Neural cell (in vitro differentiated cells): Measurements from ENCODE around the gene AUNIP.

ENCODE experiments used
- EP300 ChIP-seq: fragments of 450-650 bp; conservative IDR thresholded peaks from 2 replicates; pipeline ENCODE4 v1.6.1; 2014; ENCODE audit warnings: antibody characterized with exemption, mild to moderate bottlenecking, moderate library complexity; ENCODE audit not compliant: poor library complexity, severe bottlenecking
- EZH2 ChIP-seq: fragments of 200-600, 300-800 bp; shearing (Covaris generic), sonication (generic); IDR thresholded peaks from 2 replicates; pipeline ENCODE4 v1.6.1; 2014; ENCODE audit warnings: antibody characterized with exemption, low read length, borderline replicate concordance, mild to moderate bottlenecking; ENCODE audit not compliant: insufficient read depth, poor library complexity, severe bottlenecking
- POLR2AphosphoS5 ChIP-seq: IDR thresholded peaks from 2 replicates; pipeline ENCODE4 v1.6.1; 2012
- RAD21 ChIP-seq: fragments of 450-650 bp; conservative IDR thresholded peaks from 2 replicates; pipeline ENCODE4 v1.6.1; 2014; ENCODE audit warnings: antibody characterized with exemption, mild to moderate bottlenecking, moderate library complexity
- SMC3 ChIP-seq: fragments of 450-650 bp; conservative IDR thresholded peaks from 2 replicates; pipeline ENCODE4 v1.6.1; 2014; ENCODE audit warnings: antibody characterized with exemption, mild to moderate bottlenecking, moderate library complexity; ENCODE audit not compliant: poor library complexity
- TAF1 ChIP-seq: IDR thresholded peaks from 2 replicates; pipeline ENCODE4 v1.6.1; 2012; ENCODE audit warnings: low read depth
- TF ChIP-seq, protein P1 (sequence below): fragments of 450-650 bp; IDR thresholded peaks from 2 replicates; pipeline ENCODE4 v1.5.1; 2014; ENCODE audit warnings: antibody characterized with exemption, mild to moderate bottlenecking, moderate library complexity; ENCODE audit not compliant: poor library complexity, severe bottlenecking

DNA sequence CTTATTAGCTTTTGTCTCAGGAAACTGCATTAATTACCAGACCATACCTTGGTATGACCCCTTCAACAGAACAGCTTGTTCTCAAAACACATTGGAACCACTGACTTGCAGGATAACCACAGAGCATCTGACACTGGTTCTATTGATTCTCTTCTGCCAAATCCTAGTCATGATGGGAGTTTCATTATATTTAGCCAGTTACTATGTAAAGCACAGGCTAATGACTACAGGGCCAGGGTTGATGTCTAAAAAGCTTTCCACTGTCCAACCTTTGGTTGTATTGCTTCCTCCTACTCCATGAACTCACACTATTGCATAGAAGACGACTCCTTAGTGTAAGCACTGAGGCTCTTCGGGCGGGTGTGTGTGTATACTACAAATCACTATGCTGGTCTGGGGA is 43.2 kb upstream of the AUNIP start:
- no peak for TF ChIP-seq TAF1
- TF ChIP-seq, protein P1, sequence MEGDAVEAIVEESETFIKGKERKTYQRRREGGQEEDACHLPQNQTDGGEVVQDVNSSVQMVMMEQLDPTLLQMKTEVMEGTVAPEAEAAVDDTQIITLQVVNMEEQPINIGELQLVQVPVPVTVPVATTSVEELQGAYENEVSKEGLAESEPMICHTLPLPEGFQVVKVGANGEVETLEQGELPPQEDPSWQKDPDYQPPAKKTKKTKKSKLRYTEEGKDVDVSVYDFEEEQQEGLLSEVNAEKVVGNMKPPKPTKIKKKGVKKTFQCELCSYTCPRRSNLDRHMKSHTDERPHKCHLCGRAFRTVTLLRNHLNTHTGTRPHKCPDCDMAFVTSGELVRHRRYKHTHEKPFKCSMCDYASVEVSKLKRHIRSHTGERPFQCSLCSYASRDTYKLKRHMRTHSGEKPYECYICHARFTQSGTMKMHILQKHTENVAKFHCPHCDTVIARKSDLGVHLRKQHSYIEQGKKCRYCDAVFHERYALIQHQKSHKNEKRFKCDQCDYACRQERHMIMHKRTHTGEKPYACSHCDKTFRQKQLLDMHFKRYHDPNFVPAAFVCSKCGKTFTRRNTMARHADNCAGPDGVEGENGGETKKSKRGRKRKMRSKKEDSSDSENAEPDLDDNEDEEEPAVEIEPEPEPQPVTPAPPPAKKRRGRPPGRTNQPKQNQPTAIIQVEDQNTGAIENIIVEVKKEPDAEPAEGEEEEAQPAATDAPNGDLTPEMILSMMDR, result no peak
- no peak for TF ChIP-seq POLR2AphosphoS5
- no peak for TF ChIP-seq EZH2
- TF ChIP-seq RAD21, result no peak
- TF ChIP-seq SMC3, result no peak
- no peak for TF ChIP-seq EP300
